ENCODE results near the gene DCP1A. TPM values are rescaled to one million over a fixed set of nuclear protein-coding genes. Genes with fewer than 3 reads are reported as not detected.
A peak's percentile ranks its signal among the peaks of the same experiment; 100 is the strongest.
"Not testable (repeated sequence)": the region's sequence is repeated elsewhere in the genome, so short reads cannot be mapped to it uniquely, and the experiment has no call there.

The DCP1A gene
- total and polyA plus RNA-seq, 9 donors = 11.5 to 34.1 (median 25.1) TPM

GRCh38 chr3:53350652-53351051 lies 3.3 kb upstream of the DCP1A start:
- Histone ChIP-seq H3K27me3 (no peaks in the 10 kb centered on the region), H3K9me3 (no peaks in the 10 kb centered on the region), H3K4me3 (no peak overlapping the region), H3K4me1 (ENCODE audit: insufficient read depth) (peaks cover 2% of the 10 kb centered on the region), H3K36me3 (no peaks in the 10 kb centered on the region), H3K27ac (no peak overlapping the region)
- WGBS, 3 donors = 19 to 24% (median 23%) methylated on average over 3 of the region's 3 CpGs
- TF ChIP-seq POLR2A (IDR thresholded peaks at IDR 0.05) = no peak
- TF ChIP-seq CTCF (IDR thresholded peaks at IDR 0.05) = no peak
- TF ChIP-seq EP300 (IDR thresholded peaks at IDR 0.05) = no peak
- intact Hi-C loops (cut with DNase I) = no loop called here
- DNase-seq = no peak

GRCh38 chr3:53348118-53348517 lies 775 bp upstream of the DCP1A start:
- peak in 3 of 5 donors; percentile 20 to 37 (median 34) for DNase-seq
- 80 to 81% (median 81%) methylated on average over 19 of the region's 19 CpGs for WGBS, 3 donors
- H3K36me3 ChIP-seq; H3K27me3 ChIP-seq; intact Hi-C loops (cut with DNase I); H3K9me3 ChIP-seq; H3K4me1 ChIP-seq (ENCODE audit: insufficient read depth): not testable (repeated sequence)
- H3K27ac ChIP-seq = peak overlapping the region; percentile 9 to 89
- peak overlapping the region; percentile 80 for H3K4me3 ChIP-seq

- no peaks in the 10 kb centered on the region for H3K9me3 ChIP-seq
- peak overlapping the region; percentile 80 for H3K4me3 ChIP-seq
- no peaks in the 10 kb centered on the region for H3K36me3 ChIP-seq
- peaks cover 2% of the 10 kb centered on the region for H3K4me1 ChIP-seq (ENCODE audit: insufficient read depth)
- 0 to 1% (median 1%) methylated on average over 11 of the region's 11 CpGs for WGBS, 3 donors
- intact Hi-C loops (cut with DNase I) = loop anchor here in 1 of 4 donors (1.0 kb wide), 1 partner anchor 351 kb away; no protein-coding TSS in a partner anchor
- H3K27ac ChIP-seq = peak overlapping the region; percentile 89 to 93
- no peak for TF ChIP-seq CTCF (IDR thresholded peaks at IDR 0.05)
- TF ChIP-seq POLR2A (IDR thresholded peaks at IDR 0.05) = no peak
- no peak for TF ChIP-seq EP300 (IDR thresholded peaks at IDR 0.05)
- no peaks in the 10 kb centered on the region for H3K27me3 ChIP-seq
- no peak for DNase-seq
Measured at GRCh38 chr3:53346922-53347260, 452 bp downstream of the DCP1A start.

DNA sequence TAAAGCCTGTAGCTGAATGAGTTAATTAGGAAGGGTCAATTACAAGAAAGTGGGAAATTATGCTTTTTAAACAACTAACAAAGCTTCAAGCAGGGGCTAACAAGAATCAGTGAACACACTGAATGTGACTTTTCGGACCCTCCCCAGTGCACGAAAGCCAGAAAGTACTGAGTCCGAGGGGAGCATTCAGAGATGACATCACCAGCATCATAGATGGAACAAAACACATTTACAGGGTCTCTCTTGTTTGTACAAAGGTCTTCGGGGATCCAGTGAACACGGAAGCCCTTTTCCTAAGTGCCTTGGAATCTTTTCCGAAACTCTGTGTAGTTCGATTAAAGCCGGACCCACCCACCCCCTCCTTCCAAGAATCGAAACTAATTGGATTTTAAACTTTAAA lies 829 bp downstream of the DCP1A start:
- Histone ChIP-seq H3K27ac (peak overlapping the region in 1 of 2 donors; percentile 93), H3K4me1 (ENCODE audit: insufficient read depth) (peaks cover 2% of the 10 kb centered on the region), H3K9me3 (no peaks in the 10 kb centered on the region), H3K27me3 (no peaks in the 10 kb centered on the region), H3K4me3 (peak overlapping the region; percentile 80), H3K36me3 (no peaks in the 10 kb centered on the region)
- DNase-seq = no peak
- WGBS, 3 donors = 0 to 1% (median 0%) methylated on average over 9 of the region's 9 CpGs
- TF ChIP-seq POLR2A (IDR thresholded peaks at IDR 0.05) (no peak), EP300 (IDR thresholded peaks at IDR 0.05) (no peak), CTCF (IDR thresholded peaks at IDR 0.05) (no peak)
- intact Hi-C loops (cut with DNase I) = no loop called here

DNA sequence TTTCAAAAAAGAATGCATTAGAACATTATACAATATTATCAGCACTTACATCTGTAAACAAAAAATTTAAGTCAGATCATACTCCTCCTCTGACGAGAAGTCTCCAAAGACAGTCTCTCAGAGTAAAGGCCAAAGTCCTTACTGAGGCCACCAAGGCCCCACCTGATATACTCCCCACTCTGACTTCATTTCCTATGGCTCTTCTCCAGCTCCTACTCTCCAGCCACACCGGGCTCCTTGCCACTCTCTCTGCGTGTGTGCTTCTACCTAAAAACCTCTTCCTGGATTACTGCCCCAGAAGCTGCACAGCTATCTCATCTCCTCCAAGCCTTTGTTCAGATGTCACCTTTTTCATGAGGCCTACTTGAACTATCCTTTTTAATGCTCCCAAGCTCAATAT lies 5.0 kb downstream of the DCP1A start:
- no peak for DNase-seq
- no peaks in the 10 kb centered on the region for H3K9me3 ChIP-seq
- no peaks in the 10 kb centered on the region for H3K27me3 ChIP-seq
- 37 to 41% (median 37%) methylated on average over 3 of the region's 3 CpGs for WGBS, 3 donors
- no peak for TF ChIP-seq CTCF (IDR thresholded peaks at IDR 0.05)
- no peak for TF ChIP-seq POLR2A (IDR thresholded peaks at IDR 0.05)
- TF ChIP-seq EP300 (IDR thresholded peaks at IDR 0.05) = no peak
- intact Hi-C loops (cut with DNase I) = no loop called here
- H3K4me3 ChIP-seq = no peak overlapping the region
- no peaks in the 10 kb centered on the region for H3K4me1 ChIP-seq (ENCODE audit: insufficient read depth)
- H3K27ac ChIP-seq = no peak overlapping the region
- H3K36me3 ChIP-seq = no peaks in the 10 kb centered on the region

Data from ovary (tissue), 9 donors.